ENCODE data around the gene IKBIP. TPM values are rescaled to one million over a fixed set of nuclear protein-coding genes. Genes with fewer than 3 reads are reported as not detected.

IKBIP gene
- total RNA-seq, 1 experiment from 2014 or later, result 16.5 TPM

DNA sequence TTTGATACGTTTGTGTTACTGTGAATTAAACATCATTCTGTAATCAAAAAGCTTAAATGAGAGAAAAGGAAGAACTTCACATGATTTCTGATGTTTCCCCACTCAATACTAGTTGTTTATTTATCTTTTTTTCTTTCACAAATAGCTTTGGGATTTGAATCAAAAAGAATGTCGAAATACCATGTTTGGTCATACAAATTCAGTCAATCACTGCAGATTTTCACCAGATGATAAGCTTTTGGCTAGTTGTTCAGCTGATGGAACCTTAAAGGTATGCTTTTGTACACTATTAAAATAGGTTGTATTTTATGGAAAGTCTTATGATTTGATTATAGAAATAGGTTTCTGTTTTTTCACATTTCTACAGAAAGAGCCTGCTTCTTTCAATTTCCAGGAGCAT lies 42.0 kb upstream of the IKBIP start:
- no peaks in the 10 kb centered on the region for H3K4me1 ChIP-seq (ENCODE audit: insufficient read depth, low read length)
- TF ChIP-seq, protein P1, sequence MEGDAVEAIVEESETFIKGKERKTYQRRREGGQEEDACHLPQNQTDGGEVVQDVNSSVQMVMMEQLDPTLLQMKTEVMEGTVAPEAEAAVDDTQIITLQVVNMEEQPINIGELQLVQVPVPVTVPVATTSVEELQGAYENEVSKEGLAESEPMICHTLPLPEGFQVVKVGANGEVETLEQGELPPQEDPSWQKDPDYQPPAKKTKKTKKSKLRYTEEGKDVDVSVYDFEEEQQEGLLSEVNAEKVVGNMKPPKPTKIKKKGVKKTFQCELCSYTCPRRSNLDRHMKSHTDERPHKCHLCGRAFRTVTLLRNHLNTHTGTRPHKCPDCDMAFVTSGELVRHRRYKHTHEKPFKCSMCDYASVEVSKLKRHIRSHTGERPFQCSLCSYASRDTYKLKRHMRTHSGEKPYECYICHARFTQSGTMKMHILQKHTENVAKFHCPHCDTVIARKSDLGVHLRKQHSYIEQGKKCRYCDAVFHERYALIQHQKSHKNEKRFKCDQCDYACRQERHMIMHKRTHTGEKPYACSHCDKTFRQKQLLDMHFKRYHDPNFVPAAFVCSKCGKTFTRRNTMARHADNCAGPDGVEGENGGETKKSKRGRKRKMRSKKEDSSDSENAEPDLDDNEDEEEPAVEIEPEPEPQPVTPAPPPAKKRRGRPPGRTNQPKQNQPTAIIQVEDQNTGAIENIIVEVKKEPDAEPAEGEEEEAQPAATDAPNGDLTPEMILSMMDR (conservative IDR thresholded peaks at IDR 0.05), result no peak
- no peaks in the 10 kb centered on the region for H3K23me2 ChIP-seq (ENCODE audit: insufficient read length, low read depth, low read length, poor library complexity, severe bottlenecking)
- no peak overlapping the region for H3K14ac ChIP-seq (ENCODE audit: insufficient read depth, low read length)
- no peak overlapping the region for H2BK12ac ChIP-seq (ENCODE audit: insufficient read length, low read depth, low read length)
- H2AFZ ChIP-seq (ENCODE audit: low read length), result no peak overlapping the region
- no peaks in the 10 kb centered on the region for H3K27me3 ChIP-seq (ENCODE audit: insufficient read depth, low read length)
- H3K9me3 ChIP-seq (ENCODE audit: control insufficient read depth, low read depth, low read length), result no peaks in the 10 kb centered on the region
- DNase-seq, result no peak
- H3K4me1 Mint-ChIP-seq, result no peaks in the 10 kb centered on the region
- H3K4me2 ChIP-seq (ENCODE audit: insufficient read depth, insufficient read length, low read length), result no peak overlapping the region
- no peak overlapping the region for H4K91ac ChIP-seq (ENCODE audit: insufficient read length, low read depth, low read length)
- no CpG with 5 or more reads among the region's 2 CpGs for WGBS (ENCODE audit: extremely low coverage, insufficient read length, low lambda C conversion rate)
- H4K8ac ChIP-seq (replicated peaks; ENCODE audit: insufficient read length, low read depth, low read length), result no peak overlapping the region
- no peak overlapping the region for H3K56ac ChIP-seq (ENCODE audit: insufficient read length, low read depth, low read length)
- no peak overlapping the region for H2BK120ac ChIP-seq (ENCODE audit: low read depth, low read length, poor library complexity, severe bottlenecking)
- no peak overlapping the region for H2BK5ac ChIP-seq (ENCODE audit: insufficient read length, low read length)
- H3K9me3 Mint-ChIP-seq, result no peaks in the 10 kb centered on the region
- H3K36me3 Mint-ChIP-seq (ENCODE audit: insufficient read depth in 1 of 3, low read depth in 3 of 3), result peaks cover 0 to 47% (median 40%) of the 10 kb centered on the region in 3 experiments; a peak in 5 of 7 replicates
- no peak overlapping the region for H3K4me3 Mint-ChIP-seq
- no peaks in the 10 kb centered on the region for H4K20me1 ChIP-seq (ENCODE audit: control insufficient read depth, insufficient read depth, insufficient read length)
- no peak overlapping the region for H2BK20ac ChIP-seq (ENCODE audit: low read depth, low read length, poor library complexity, severe bottlenecking)
- no peak overlapping the region for H3K18ac ChIP-seq (ENCODE audit: insufficient read length, low read depth, low read length)
- no peak overlapping the region for H2BK15ac ChIP-seq (ENCODE audit: low read depth, low read length)
- H3K23ac ChIP-seq (ENCODE audit: insufficient read length, low read depth, low read length), result no peak overlapping the region
- H3K79me1 ChIP-seq (ENCODE audit: insufficient read depth, low read depth, low read length, poor library complexity, severe bottlenecking), result no peaks in the 10 kb centered on the region
- no peak overlapping the region for H3K27ac Mint-ChIP-seq
- H3K79me2 ChIP-seq (ENCODE audit: insufficient read depth, low read length), result no peaks in the 10 kb centered on the region
- no peak overlapping the region for H3K4ac ChIP-seq (ENCODE audit: low read depth, low read length)
- no peaks in the 10 kb centered on the region for H3K27me3 Mint-ChIP-seq (ENCODE audit: low read depth)
- H4K5ac ChIP-seq (ENCODE audit: insufficient read length, low read depth, low read length), result no peak overlapping the region
- no peak overlapping the region for H3K9ac ChIP-seq (ENCODE audit: extremely low read depth, insufficient read length, low read length)
- H3K27ac ChIP-seq (ENCODE audit: insufficient read length, low read depth, low read length), result no peak overlapping the region
- H2AK5ac ChIP-seq (ENCODE audit: insufficient read length, low read length), result no peak overlapping the region
- no peak overlapping the region for H3T11ph ChIP-seq (ENCODE audit: low read length)

Data from H9 (cell line).